ENCODE measurements around the gene CCDC90B.

DNA sequence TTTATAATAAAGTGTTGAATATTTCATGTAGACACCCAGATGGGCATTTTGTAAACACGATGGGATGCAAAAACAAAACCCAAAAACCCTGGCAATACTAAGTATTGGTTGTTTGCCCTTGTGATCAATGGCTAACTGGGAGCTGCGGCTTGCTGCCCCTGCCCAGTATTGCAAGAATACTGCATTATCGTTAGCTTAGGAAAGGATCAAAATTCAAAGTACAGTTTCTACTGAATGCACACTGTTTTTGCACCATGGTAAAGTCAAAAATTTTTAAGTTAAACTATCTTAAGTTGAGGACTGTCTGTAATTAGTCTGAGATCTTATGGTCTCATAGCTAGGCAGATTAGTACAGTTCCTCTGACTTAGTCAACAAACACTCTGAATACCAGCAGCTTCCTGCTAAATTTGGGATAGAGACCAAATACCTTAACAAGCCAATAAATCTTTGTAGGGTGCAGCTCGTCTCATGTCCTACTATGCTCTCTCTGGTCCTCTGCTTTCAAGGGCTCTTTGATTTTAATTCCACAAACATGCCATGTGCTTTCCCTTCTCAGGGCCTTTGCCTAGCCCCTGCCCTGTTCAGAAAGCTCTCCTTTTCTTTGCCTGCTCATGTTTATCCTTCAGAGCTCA is 4.0 kb downstream of the CCDC90B start:
- TF ChIP-seq, protein P1, sequence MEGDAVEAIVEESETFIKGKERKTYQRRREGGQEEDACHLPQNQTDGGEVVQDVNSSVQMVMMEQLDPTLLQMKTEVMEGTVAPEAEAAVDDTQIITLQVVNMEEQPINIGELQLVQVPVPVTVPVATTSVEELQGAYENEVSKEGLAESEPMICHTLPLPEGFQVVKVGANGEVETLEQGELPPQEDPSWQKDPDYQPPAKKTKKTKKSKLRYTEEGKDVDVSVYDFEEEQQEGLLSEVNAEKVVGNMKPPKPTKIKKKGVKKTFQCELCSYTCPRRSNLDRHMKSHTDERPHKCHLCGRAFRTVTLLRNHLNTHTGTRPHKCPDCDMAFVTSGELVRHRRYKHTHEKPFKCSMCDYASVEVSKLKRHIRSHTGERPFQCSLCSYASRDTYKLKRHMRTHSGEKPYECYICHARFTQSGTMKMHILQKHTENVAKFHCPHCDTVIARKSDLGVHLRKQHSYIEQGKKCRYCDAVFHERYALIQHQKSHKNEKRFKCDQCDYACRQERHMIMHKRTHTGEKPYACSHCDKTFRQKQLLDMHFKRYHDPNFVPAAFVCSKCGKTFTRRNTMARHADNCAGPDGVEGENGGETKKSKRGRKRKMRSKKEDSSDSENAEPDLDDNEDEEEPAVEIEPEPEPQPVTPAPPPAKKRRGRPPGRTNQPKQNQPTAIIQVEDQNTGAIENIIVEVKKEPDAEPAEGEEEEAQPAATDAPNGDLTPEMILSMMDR (conservative IDR thresholded peaks at IDR 0.05; ENCODE audit: low read depth, low read length) = no peak
- TF ChIP-seq EZH2 (IDR thresholded peaks at IDR 0.05; ENCODE audit: borderline replicate concordance, low read depth, low read length, poor library complexity, severe bottlenecking) = no peak
